Measurements from ENCODE around the gene MED15.

MED15 gene

GRCh38 chr22:20550057-20550817 is 42.8 kb downstream of the MED15 start:
- DNase-seq (ENCODE audit: insufficient read length, low spot score) = no peak
- FAIRE-seq = no peak

- no peak for DNase-seq (ENCODE audit: insufficient read length, low spot score)
These were observed 43.7 kb downstream of the MED15 start for GRCh38 chr22:20550851-20551744.

GRCh38 chr22:20551805-20552442 is 44.5 kb downstream of the MED15 start:
- DNase-seq (ENCODE audit: insufficient read length, low spot score) (no peak), FAIRE-seq (no peak)

More at GRCh38 chr22:20550851-20551744, 43.7 kb downstream of the MED15 start:
- FAIRE-seq = no peak

GRCh38 chr22:20552443-20553401 is 45.3 kb downstream of the MED15 start:
- DNase-seq (ENCODE audit: insufficient read length, low spot score) = no peak
- no peak for FAIRE-seq

- FAIRE-seq = no peak
- no peak for DNase-seq (ENCODE audit: insufficient read length, low spot score)
These were observed 46.7 kb downstream of the MED15 start for GRCh38 chr22:20553947-20554741.

GRCh38 chr22:20554824-20555223 is 47.4 kb downstream of the MED15 start:
- FAIRE-seq (no peak), DNase-seq (ENCODE audit: insufficient read length, low spot score) (no peak)

- DNase-seq (ENCODE audit: insufficient read length, low spot score) (no peak), FAIRE-seq (no peak)
These were observed 51.1 kb downstream of the MED15 start for GRCh38 chr22:20558534-20558933.

- FAIRE-seq (no peak), DNase-seq (ENCODE audit: insufficient read length, low spot score) (no peak)
These were observed 51.9 kb downstream of the MED15 start for GRCh38 chr22:20559174-20559760.

- no peak for FAIRE-seq
- no peak for DNase-seq (ENCODE audit: insufficient read length, low spot score)
These were observed 53.3 kb downstream of the MED15 start for GRCh38 chr22:20560716-20561115.

GRCh38 chr22:20561882-20562281 is 54.5 kb downstream of the MED15 start:
- FAIRE-seq = no peak
- no peak for DNase-seq (ENCODE audit: insufficient read length, low spot score)

- DNase-seq (ENCODE audit: insufficient read length, low spot score) = no peak
- no peak for FAIRE-seq
These were observed 55.4 kb downstream of the MED15 start for GRCh38 chr22:20562607-20563465.

- DNase-seq (ENCODE audit: insufficient read length, low spot score) (no peak), FAIRE-seq (no peak)
These were observed 56.1 kb downstream of the MED15 start for GRCh38 chr22:20563466-20563906.

- FAIRE-seq = no peak
- DNase-seq (ENCODE audit: insufficient read length, low spot score) = no peak
These were observed 56.5 kb downstream of the MED15 start for GRCh38 chr22:20563941-20564371.

- no peak for DNase-seq (ENCODE audit: insufficient read length, low spot score)
- FAIRE-seq = no peak
These were observed 57.8 kb downstream of the MED15 start for GRCh38 chr22:20565079-20565734.

- DNase-seq (ENCODE audit: insufficient read length, low spot score) (no peak), FAIRE-seq (no peak)
These were observed 58.4 kb downstream of the MED15 start for GRCh38 chr22:20565761-20566160.

- FAIRE-seq (no peak), DNase-seq (ENCODE audit: insufficient read length, low spot score) (no peak)
These were observed 59.2 kb downstream of the MED15 start for GRCh38 chr22:20566420-20567260.
